ENCODE data around the gene ASB15.

Gene ASB15

DNA sequence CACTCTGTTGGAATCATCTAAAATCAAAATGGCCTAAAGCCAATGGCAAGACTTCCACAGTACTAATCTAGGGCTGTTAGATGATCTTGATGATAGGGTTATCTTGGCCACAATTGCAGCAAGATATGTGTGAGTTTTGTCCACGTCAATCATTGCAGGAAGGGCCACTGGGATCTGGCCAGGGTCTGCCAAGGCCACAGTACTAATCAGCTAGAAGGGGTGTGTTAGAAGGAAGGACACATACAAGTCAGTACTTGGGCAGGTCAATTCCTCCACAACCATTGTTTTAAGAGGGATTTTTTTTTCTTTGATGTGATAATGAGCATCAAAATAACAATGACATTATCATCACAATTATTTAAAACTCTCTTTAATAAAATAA lies 55.7 kb downstream of the ASB15 start:
- Histone ChIP-seq H3K27ac (ENCODE audit: low read length) (no peak overlapping the region), H3K79me2 (ENCODE audit: insufficient read depth, low read length) (no peaks in the 10 kb centered on the region), H3K4me2 (ENCODE audit: insufficient read depth, low read length) (no peak overlapping the region), H2AFZ (ENCODE audit: low read depth, low read length) (no peak overlapping the region), H3K27me3 (ENCODE audit: insufficient read depth, low read length, poor library complexity) (peaks cover 3% of the 10 kb centered on the region), H3K4me1 (ENCODE audit: insufficient read depth, low read length) (no peaks in the 10 kb centered on the region), H4K20me1 (ENCODE audit: insufficient read depth, low read length) (no peaks in the 10 kb centered on the region), H3K36me3 (ENCODE audit: insufficient read depth, low read length) (no peaks in the 10 kb centered on the region), H3K9ac (ENCODE audit: low read depth, low read length) (no peak overlapping the region), H3K9me3 (ENCODE audit: insufficient read depth, low read length, severe bottlenecking) (no peaks in the 10 kb centered on the region), H3K4me3 (ENCODE audit: low read depth in 1 of 2, low read length in 2 of 2) (no peak overlapping the region)
- TF ChIP-seq CTCF (IDR thresholded peaks at IDR 0.05; ENCODE audit: borderline replicate concordance, extremely low read depth, low read length, poor library complexity, severe bottlenecking) (no peak), EZH2 (IDR thresholded peaks at IDR 0.05; ENCODE audit: borderline replicate concordance, low read depth, low read length, severe bottlenecking) (no peak)
- ATAC-seq (ENCODE audit: insufficient read depth, low read depth) (no peak), DNase-seq (no peak)

DNA sequence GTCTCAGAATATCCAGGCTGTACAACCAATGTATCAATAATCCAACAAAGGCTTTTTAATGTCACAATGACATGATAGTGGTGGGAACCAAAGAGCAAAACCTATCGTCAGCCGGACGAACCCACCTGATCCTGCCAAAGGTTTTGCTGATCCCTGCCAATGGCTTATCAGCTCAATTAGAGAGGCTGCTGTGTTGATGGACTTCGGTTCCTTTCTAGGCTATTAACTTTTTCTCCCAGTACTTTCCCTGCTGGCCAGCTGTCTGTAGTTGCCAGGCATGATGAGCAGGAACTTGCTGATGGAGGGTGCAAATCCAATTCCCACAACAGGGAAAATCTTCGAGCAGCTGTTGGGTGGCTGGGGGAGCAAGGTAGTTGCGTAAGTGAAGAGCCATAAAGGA lies 56.4 kb downstream of the ASB15 start:
- Histone ChIP-seq H3K27me3 (ENCODE audit: insufficient read depth, low read length, poor library complexity) (peaks cover 3% of the 10 kb centered on the region), H3K79me2 (ENCODE audit: insufficient read depth, low read length) (no peaks in the 10 kb centered on the region), H3K4me3 (ENCODE audit: low read depth in 1 of 2, low read length in 2 of 2) (no peak overlapping the region), H4K20me1 (ENCODE audit: insufficient read depth, low read length) (no peaks in the 10 kb centered on the region), H3K27ac (ENCODE audit: low read length) (no peak overlapping the region), H3K4me2 (ENCODE audit: insufficient read depth, low read length) (no peak overlapping the region), H3K4me1 (ENCODE audit: insufficient read depth, low read length) (no peaks in the 10 kb centered on the region), H2AFZ (ENCODE audit: low read depth, low read length) (no peak overlapping the region), H3K9me3 (ENCODE audit: insufficient read depth, low read length, severe bottlenecking) (no peaks in the 10 kb centered on the region), H3K36me3 (ENCODE audit: insufficient read depth, low read length) (no peaks in the 10 kb centered on the region), H3K9ac (ENCODE audit: low read depth, low read length) (no peak overlapping the region)
- no peak for DNase-seq
- no peak for TF ChIP-seq EZH2 (IDR thresholded peaks at IDR 0.05; ENCODE audit: borderline replicate concordance, low read depth, low read length, severe bottlenecking)
- TF ChIP-seq CTCF (IDR thresholded peaks at IDR 0.05; ENCODE audit: borderline replicate concordance, extremely low read depth, low read length, poor library complexity, severe bottlenecking) = no peak
- no peak for ATAC-seq (ENCODE audit: insufficient read depth, low read depth)

DNA sequence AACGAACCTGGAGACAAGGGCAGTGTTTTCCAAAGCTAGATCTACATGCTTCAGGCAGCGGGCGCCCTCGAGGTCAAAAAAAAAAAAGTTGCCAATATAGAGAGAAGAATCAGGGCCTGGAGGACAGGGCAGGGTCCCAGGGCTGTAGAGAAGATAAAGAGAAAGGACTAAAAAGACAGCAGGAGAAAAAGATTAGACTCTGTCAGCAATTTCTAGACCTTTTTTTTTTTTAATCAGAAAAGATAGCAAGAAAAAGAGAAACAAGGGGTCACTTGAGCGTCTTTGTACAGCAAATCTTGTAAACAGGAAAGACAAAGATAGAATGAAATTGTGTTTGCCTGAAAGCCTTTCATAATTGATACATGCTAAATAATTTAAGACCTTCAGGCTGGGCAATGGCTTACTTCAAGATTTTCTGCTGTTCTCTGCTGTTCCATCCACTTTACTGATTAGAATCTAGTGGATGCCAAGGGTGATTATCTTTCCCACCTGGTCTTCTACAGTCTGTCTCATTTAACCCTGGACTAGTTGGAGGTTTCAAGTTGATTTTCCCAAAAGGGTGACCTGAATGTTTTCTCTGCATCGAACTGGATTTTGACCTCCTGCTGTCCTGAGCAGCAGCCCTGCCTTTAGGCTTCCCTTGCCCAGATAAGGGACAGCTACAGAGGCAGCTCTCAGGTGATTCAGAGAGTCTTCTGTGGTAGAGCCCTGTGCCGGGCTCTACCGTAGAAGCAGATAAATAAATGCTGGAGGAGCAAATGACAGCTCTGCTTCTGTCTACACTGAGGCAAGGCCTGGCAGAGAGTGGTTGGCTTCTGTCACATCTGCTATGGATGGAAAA lies 59.1 kb downstream of the ASB15 start:
- Histone ChIP-seq H3K36me3 (ENCODE audit: insufficient read depth, low read length) (no peaks in the 10 kb centered on the region), H3K4me1 (ENCODE audit: insufficient read depth, low read length) (no peaks in the 10 kb centered on the region), H3K79me2 (ENCODE audit: insufficient read depth, low read length) (no peaks in the 10 kb centered on the region), H3K4me3 (ENCODE audit: low read depth in 1 of 2, low read length in 2 of 2) (no peak overlapping the region), H4K20me1 (ENCODE audit: insufficient read depth, low read length) (no peaks in the 10 kb centered on the region), H3K9me3 (ENCODE audit: insufficient read depth, low read length, severe bottlenecking) (no peaks in the 10 kb centered on the region), H3K9ac (ENCODE audit: low read depth, low read length) (no peak overlapping the region), H3K4me2 (ENCODE audit: insufficient read depth, low read length) (no peak overlapping the region), H3K27ac (ENCODE audit: low read length) (no peak overlapping the region), H3K27me3 (ENCODE audit: insufficient read depth, low read length, poor library complexity) (peaks cover 3% of the 10 kb centered on the region), H2AFZ (ENCODE audit: low read depth, low read length) (no peak overlapping the region)
- DNase-seq = no peak
- TF ChIP-seq EZH2 (IDR thresholded peaks at IDR 0.05; ENCODE audit: borderline replicate concordance, low read depth, low read length, severe bottlenecking) (no peak), CTCF (IDR thresholded peaks at IDR 0.05; ENCODE audit: borderline replicate concordance, extremely low read depth, low read length, poor library complexity, severe bottlenecking) (no peak)
- ATAC-seq (ENCODE audit: insufficient read depth, low read depth) = no peak
